ENCODE measurements around the gene PNKD.

Gene PNKD

GRCh38 chr2:218255446-218255845 lies 14.9 kb upstream of the PNKD start:
- H3K4me3 ChIP-seq (ENCODE audit: low read length) = no peak overlapping the region
- TF ChIP-seq CTCF (conservative IDR thresholded peaks at IDR 0.05; ENCODE audit: low read length) = no peak
- peak; percentile 62 for DNase-seq (ENCODE audit: low read depth)

GRCh38 chr2:218256612-218257350 lies 13.5 kb upstream of the PNKD start:
- no peak overlapping the region for H3K4me3 ChIP-seq (ENCODE audit: low read length)
- DNase-seq (ENCODE audit: low read depth) = no peak
- TF ChIP-seq CTCF (conservative IDR thresholded peaks at IDR 0.05; ENCODE audit: low read length) = no peak

- TF ChIP-seq CTCF (conservative IDR thresholded peaks at IDR 0.05; ENCODE audit: low read length) = peak; percentile 62
Observed at GRCh38 chr2:218257390-218257981, 12.8 kb upstream of the PNKD start.

GRCh38 chr2:218259099-218259961 lies 11.0 kb upstream of the PNKD start:
- no peak for TF ChIP-seq CTCF (conservative IDR thresholded peaks at IDR 0.05; ENCODE audit: low read length)
- no peak overlapping the region for H3K4me3 ChIP-seq (ENCODE audit: low read length)
- peak; percentile 67 for DNase-seq (ENCODE audit: low read depth)

More at GRCh38 chr2:218257390-218257981, 12.8 kb upstream of the PNKD start:
- DNase-seq (ENCODE audit: low read depth) = no peak
- no peak overlapping the region for H3K4me3 ChIP-seq (ENCODE audit: low read length)

GRCh38 chr2:218260166-218260565 lies 10.2 kb upstream of the PNKD start:
- no peak overlapping the region for H3K4me3 ChIP-seq (ENCODE audit: low read length)
- no peak for DNase-seq (ENCODE audit: low read depth)
- TF ChIP-seq CTCF (conservative IDR thresholded peaks at IDR 0.05; ENCODE audit: low read length) = no peak

- TF ChIP-seq CTCF (conservative IDR thresholded peaks at IDR 0.05; ENCODE audit: low read length) = no peak
- DNase-seq (ENCODE audit: low read depth) = no peak
- no peak within 1 kb of the TSS for H3K4me3 ChIP-seq (ENCODE audit: low read length)
Observed at GRCh38 chr2:218260742-218261422, 9.4 kb upstream of the PNKD start, which contains the start of gene GPBAR1. Gene GPBAR1, plus strand, starts transcription at chr2:218261015. Its CDS starts 1,710 bp downstream, at chr2:218262725.

Data from AG10803 (cell line).